K562 (cell line): ENCODE data around the gene METAP1D. TPM values are rescaled to one million over a fixed set of nuclear protein-coding genes. Genes with fewer than 3 reads are reported as not detected.

Experiments used
- ARID2 ChIP-seq: fragments of 450-650 bp; IDR thresholded peaks from 2 replicates; pipeline ENCODE4 v1.6.1; 2017; ENCODE audit warnings: antibody characterized with exemption, mild to moderate bottlenecking
- DPF2 ChIP-seq: fragments of 450-650 bp; IDR thresholded peaks from 2 replicates; pipeline ENCODE4 v1.6.1; 2016
- HDAC1 ChIP-seq, 2 experiments: fragments of 450-650 bp; IDR thresholded peaks; 2 replicates each; pipeline ENCODE4 v1.6.1; 2016 to 2017; ENCODE audit warnings: inconsistent platforms in 1 of 2, mild to moderate bottlenecking in 1 of 2, moderate library complexity in 1 of 2
- KDM2B ChIP-seq: fragments of 250-450 bp; sonication (Bioruptor Pico); IDR thresholded peaks from 2 replicates; pipeline ENCODE4 v1.8.0; 2021; ENCODE audit warnings: mild to moderate bottlenecking, moderate library complexity
- MAFG ChIP-seq: fragments of 450-650 bp; conservative IDR thresholded peaks from 2 replicates; pipeline ENCODE4 v1.6.1; 2016; ENCODE audit warnings: missing genetic modification characterization, missing compliant biosample characterization
- MTA2 ChIP-seq: fragments of 450-650 bp; IDR thresholded peaks from 2 replicates; pipeline ENCODE4 v1.6.1; 2016; ENCODE audit warnings: low read depth
- NFIC ChIP-seq: fragments of 450-650 bp; IDR thresholded peaks from 2 replicates; pipeline ENCODE4 v1.6.1; 2017; ENCODE audit warnings: mild to moderate bottlenecking, inconsistent platforms
- NUFIP1 ChIP-seq: fragments of 450-650 bp; IDR thresholded peaks from 2 replicates; pipeline ENCODE4 v1.6.1; 2018; ENCODE audit not compliant: partially characterized antibody
- POLR2AphosphoS5 ChIP-seq: IDR thresholded peaks from 2 replicates; pipeline ENCODE4 v1.6.1; 2011; ENCODE audit warnings: mild to moderate bottlenecking, low read depth, low read length, moderate library complexity; ENCODE audit not compliant: control insufficient read depth, insufficient read depth
- SMARCA4 ChIP-seq: fragments of 450-650 bp; IDR thresholded peaks from 2 replicates; pipeline ENCODE4 v1.6.1; 2016
- SNIP1 ChIP-seq: fragments of 450-650 bp; IDR thresholded peaks from 2 replicates; pipeline ENCODE4 v1.7.1; 2017; ENCODE audit warnings: low read depth, mild to moderate bottlenecking
- TAF1 ChIP-seq: IDR thresholded peaks from 2 replicates; pipeline ENCODE4 v1.6.1; 2011; ENCODE audit warnings: mild to moderate bottlenecking, low read length, moderate library complexity; ENCODE audit not compliant: insufficient read depth, control insufficient read depth, severe bottlenecking; ENCODE audit errors: extremely low read depth
- TSC22D4 ChIP-seq: fragments of 450-650 bp; IDR thresholded peaks from 2 replicates; pipeline ENCODE4 v1.6.1; 2016; ENCODE audit warnings: missing genetic modification characterization, missing biosample characterization, control low read depth
- polyA plus RNA-seq, 8 experiments: library from polyadenylated mRNA; depleted of rRNA in 4 of 8; stranded (reverse) in 5 of 8; unstranded in 3 of 8; fragments of >200 nt; fragmentation: Nextera tagmentation in 2 of 8; fragmentation: Illumina TruSeq in 1 of 8; extraction: Ambion mirVana in 2 of 8; extraction: Trizol in 1 of 8; gene quantifications; 2 replicates each; pipeline versions ENCODE4 v1.2.1 to v1.2.3, GENCODE V29; 2011 to 2014; ENCODE audit warnings: inconsistent platforms in 1 of 8, missing spikeins in 1 of 8
- total RNA-seq, 7 experiments: library from RNA; depleted of rRNA in 6 of 7; stranded (reverse); fragments of >200 nt in 6 of 7; fragmentation: Illumina TruSeq in 2 of 7; extraction: Trizol in 2 of 7; gene quantifications; 2 replicates each; pipeline versions ENCODE4 v1.2.1 to v1.2.3, GENCODE V29; 2011 to 2021; ENCODE audit warnings: low replicate concordance in 1 of 7
- TF ChIP-seq, protein P1 (sequence below): fragments of 250-450 bp; sonication (Bioruptor Pico); IDR thresholded peaks from 2 replicates; pipeline ENCODE4 v1.5.0; 2021; ENCODE audit warnings: mild to moderate bottlenecking, borderline replicate concordance
- TF ChIP-seq, protein P2 (sequence below): fragments of 450-650 bp; IDR thresholded peaks from 2 replicates; pipeline ENCODE4 v1.6.1; 2016; ENCODE audit warnings: mild to moderate bottlenecking, moderate library complexity

Gene METAP1D
- total and polyA plus RNA-seq, 9 of the 15 experiments (the other 6 are each of a cell fraction or from before 2014, with no cell fraction given): 8.0 to 23.4 (median 15.7) TPM

DNA sequence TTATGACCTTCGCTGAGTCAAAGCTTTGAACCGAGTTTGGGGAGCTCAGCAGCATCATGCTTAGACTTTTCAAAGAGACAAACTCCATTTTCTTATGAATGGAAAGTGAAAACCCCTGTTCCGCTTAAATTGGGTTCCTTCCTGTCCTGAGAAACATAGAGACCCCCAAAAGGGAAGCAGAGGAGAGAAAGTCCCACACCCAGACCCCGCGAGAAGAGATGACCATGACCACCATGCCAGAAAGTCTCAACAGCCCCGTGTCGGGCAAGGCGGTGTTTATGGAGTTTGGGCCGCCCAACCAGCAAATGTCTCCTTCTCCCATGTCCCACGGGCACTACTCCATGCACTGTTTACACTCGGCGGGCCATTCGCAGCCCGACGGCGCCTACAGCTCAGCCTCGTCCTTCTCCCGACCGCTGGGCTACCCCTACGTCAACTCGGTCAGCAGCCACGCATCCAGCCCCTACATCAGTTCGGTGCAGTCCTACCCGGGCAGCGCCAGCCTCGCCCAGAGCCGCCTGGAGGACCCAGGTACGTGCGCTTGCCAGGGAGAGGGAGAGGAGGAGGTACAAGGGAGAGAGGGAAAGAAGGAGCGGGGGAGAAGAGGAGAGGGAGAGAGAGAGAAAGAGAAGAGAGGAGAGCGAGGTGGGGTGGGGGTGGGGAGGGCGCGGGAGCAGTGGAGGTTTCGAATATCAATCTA, 85.9 kb downstream of the METAP1D start, which contains the start of gene DLX1 (continued):
- TF ChIP-seq, protein P1, sequence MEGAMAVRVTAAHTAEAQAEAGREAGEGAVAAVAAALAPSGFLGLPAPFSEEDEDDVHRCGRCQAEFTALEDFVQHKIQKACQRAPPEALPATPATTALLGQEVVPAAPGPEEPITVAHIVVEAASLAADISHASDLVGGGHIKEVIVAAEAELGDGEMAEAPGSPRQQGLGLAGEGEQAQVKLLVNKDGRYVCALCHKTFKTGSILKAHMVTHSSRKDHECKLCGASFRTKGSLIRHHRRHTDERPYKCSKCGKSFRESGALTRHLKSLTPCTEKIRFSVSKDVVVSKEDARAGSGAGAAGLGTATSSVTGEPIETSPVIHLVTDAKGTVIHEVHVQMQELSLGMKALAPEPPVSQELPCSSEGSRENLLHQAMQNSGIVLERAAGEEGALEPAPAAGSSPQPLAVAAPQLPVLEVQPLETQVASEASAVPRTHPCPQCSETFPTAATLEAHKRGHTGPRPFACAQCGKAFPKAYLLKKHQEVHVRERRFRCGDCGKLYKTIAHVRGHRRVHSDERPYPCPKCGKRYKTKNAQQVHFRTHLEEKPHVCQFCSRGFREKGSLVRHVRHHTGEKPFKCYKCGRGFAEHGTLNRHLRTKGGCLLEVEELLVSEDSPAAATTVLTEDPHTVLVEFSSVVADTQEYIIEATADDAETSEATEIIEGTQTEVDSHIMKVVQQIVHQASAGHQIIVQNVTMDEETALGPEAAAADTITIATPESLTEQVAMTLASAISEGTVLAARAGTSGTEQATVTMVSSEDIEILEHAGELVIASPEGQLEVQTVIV (CRISPR knock-in tag): no peak
- TF ChIP-seq, protein P2, sequence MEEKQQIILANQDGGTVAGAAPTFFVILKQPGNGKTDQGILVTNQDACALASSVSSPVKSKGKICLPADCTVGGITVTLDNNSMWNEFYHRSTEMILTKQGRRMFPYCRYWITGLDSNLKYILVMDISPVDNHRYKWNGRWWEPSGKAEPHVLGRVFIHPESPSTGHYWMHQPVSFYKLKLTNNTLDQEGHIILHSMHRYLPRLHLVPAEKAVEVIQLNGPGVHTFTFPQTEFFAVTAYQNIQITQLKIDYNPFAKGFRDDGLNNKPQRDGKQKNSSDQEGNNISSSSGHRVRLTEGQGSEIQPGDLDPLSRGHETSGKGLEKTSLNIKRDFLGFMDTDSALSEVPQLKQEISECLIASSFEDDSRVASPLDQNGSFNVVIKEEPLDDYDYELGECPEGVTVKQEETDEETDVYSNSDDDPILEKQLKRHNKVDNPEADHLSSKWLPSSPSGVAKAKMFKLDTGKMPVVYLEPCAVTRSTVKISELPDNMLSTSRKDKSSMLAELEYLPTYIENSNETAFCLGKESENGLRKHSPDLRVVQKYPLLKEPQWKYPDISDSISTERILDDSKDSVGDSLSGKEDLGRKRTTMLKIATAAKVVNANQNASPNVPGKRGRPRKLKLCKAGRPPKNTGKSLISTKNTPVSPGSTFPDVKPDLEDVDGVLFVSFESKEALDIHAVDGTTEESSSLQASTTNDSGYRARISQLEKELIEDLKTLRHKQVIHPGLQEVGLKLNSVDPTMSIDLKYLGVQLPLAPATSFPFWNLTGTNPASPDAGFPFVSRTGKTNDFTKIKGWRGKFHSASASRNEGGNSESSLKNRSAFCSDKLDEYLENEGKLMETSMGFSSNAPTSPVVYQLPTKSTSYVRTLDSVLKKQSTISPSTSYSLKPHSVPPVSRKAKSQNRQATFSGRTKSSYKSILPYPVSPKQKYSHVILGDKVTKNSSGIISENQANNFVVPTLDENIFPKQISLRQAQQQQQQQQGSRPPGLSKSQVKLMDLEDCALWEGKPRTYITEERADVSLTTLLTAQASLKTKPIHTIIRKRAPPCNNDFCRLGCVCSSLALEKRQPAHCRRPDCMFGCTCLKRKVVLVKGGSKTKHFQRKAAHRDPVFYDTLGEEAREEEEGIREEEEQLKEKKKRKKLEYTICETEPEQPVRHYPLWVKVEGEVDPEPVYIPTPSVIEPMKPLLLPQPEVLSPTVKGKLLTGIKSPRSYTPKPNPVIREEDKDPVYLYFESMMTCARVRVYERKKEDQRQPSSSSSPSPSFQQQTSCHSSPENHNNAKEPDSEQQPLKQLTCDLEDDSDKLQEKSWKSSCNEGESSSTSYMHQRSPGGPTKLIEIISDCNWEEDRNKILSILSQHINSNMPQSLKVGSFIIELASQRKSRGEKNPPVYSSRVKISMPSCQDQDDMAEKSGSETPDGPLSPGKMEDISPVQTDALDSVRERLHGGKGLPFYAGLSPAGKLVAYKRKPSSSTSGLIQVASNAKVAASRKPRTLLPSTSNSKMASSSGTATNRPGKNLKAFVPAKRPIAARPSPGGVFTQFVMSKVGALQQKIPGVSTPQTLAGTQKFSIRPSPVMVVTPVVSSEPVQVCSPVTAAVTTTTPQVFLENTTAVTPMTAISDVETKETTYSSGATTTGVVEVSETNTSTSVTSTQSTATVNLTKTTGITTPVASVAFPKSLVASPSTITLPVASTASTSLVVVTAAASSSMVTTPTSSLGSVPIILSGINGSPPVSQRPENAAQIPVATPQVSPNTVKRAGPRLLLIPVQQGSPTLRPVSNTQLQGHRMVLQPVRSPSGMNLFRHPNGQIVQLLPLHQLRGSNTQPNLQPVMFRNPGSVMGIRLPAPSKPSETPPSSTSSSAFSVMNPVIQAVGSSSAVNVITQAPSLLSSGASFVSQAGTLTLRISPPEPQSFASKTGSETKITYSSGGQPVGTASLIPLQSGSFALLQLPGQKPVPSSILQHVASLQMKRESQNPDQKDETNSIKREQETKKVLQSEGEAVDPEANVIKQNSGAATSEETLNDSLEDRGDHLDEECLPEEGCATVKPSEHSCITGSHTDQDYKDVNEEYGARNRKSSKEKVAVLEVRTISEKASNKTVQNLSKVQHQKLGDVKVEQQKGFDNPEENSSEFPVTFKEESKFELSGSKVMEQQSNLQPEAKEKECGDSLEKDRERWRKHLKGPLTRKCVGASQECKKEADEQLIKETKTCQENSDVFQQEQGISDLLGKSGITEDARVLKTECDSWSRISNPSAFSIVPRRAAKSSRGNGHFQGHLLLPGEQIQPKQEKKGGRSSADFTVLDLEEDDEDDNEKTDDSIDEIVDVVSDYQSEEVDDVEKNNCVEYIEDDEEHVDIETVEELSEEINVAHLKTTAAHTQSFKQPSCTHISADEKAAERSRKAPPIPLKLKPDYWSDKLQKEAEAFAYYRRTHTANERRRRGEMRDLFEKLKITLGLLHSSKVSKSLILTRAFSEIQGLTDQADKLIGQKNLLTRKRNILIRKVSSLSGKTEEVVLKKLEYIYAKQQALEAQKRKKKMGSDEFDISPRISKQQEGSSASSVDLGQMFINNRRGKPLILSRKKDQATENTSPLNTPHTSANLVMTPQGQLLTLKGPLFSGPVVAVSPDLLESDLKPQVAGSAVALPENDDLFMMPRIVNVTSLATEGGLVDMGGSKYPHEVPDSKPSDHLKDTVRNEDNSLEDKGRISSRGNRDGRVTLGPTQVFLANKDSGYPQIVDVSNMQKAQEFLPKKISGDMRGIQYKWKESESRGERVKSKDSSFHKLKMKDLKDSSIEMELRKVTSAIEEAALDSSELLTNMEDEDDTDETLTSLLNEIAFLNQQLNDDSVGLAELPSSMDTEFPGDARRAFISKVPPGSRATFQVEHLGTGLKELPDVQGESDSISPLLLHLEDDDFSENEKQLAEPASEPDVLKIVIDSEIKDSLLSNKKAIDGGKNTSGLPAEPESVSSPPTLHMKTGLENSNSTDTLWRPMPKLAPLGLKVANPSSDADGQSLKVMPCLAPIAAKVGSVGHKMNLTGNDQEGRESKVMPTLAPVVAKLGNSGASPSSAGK: peak; percentile 78
- no peak for TF ChIP-seq MAFG (tag)
- TF ChIP-seq NUFIP1: no peak
- TF ChIP-seq SMARCA4: peak; percentile 48; the same call in 1 of the 2 replicates
- TF ChIP-seq DPF2: 0 out of 2 replicates have a peak, but pooled peaks have one; percentile 48
- TF ChIP-seq TAF1: peak; percentile 5
- TF ChIP-seq KDM2B (CRISPR knock-in tag): no peak
- TF ChIP-seq SNIP1: no peak
- TF ChIP-seq POLR2AphosphoS5: peak; percentile 7
- TF ChIP-seq NFIC: peak; percentile 56
- TF ChIP-seq MTA2: no peak
- no peak for TF ChIP-seq TSC22D4 (tag)
- peak; percentile 74; the same call in 1 of the 2 replicates for TF ChIP-seq ARID2
- TF ChIP-seq HDAC1 (IDR thresholded peaks at IDR 0.05): peak in 1 of 2 experiments; percentile 66; a peak in 2 of 4 replicates
